Left ventricle myocardium inferior (tissue), 1 donor: ENCODE measurements around the gene CHSY1. TPM values are rescaled to one million over a fixed set of nuclear protein-coding genes. Genes with fewer than 3 reads are reported as not detected.

ENCODE experiments used
- DNase-seq: peaks from one replicate; pipeline ENCODE4 v3.0.0-alpha.2; 2020
- H3K27ac ChIP-seq: fragments of 200-600 bp; replicated peaks from 2 replicates; pipeline ENCODE4 v1.8.0; 2021
- H3K27me3 ChIP-seq: fragments of 200-600 bp; 2 replicates; pipeline ENCODE4 v1.8.0; 2021; ENCODE audit warnings: low read depth
- H3K36me3 ChIP-seq: fragments of 200-600 bp; 2 replicates; pipeline ENCODE4 v1.8.0; 2021
- H3K4me1 ChIP-seq: fragments of 200-600 bp; 2 replicates; pipeline ENCODE4 v1.8.0; 2021
- H3K4me3 ChIP-seq: fragments of 200-600 bp; 2 replicates; pipeline ENCODE4 v1.8.0; 2021; ENCODE audit warnings: mild to moderate bottlenecking, moderate library complexity
- H3K9me3 ChIP-seq: fragments of 200-600 bp; replicated peaks from 2 replicates; pipeline ENCODE4 v1.8.0; 2021
- intact Hi-C: fragments of 100-400 bp; cut with micrococcal nuclease; formaldehyde crosslinking; loops from one replicate; pipeline ENCODE4 v1.11.0; 2022
- total RNA-seq: library from RNA; stranded (reverse); fragmentation: NEBNext Ultra II Directional; extraction: Animal tissue kit (Norgen Biotek cat#: 25700); gene quantifications from one replicate; pipeline ENCODE4 v1.2.1, GENCODE V29; 2021
- TF ChIP-seq, protein P1 (sequence below): fragments of 200-600 bp; IDR thresholded peaks from 2 replicates; pipeline ENCODE4 v1.8.0; 2021; ENCODE audit warnings: antibody characterized with exemption, mild to moderate bottlenecking, borderline replicate concordance
- donor health status: DM: no; HTN: yes; CAD: no; lungs with severe emphysema.

The CHSY1 gene
- total RNA-seq, 1 donor from 2014 or later = 15.1 TPM

DNA sequence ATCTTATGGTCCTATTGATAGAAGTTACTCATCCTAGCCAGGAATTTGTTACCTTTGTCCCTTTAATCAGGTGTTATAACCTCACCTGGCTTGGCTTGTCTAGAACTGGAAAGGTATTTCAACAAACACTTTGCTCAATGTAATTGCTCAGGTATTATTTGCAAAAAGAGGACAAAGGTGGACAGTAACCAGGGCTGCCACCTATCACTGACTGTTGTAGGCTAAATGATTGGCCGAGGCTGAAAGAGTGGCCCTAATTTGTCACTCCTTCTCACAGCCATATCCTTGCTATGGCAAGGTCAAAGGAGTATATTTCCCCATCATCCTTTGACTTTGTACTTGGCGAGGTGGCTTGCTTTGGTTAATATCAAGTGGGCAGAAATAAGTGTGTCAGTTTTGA lies 28.2 kb upstream of the CHSY1 start:
- TF ChIP-seq, protein P1, sequence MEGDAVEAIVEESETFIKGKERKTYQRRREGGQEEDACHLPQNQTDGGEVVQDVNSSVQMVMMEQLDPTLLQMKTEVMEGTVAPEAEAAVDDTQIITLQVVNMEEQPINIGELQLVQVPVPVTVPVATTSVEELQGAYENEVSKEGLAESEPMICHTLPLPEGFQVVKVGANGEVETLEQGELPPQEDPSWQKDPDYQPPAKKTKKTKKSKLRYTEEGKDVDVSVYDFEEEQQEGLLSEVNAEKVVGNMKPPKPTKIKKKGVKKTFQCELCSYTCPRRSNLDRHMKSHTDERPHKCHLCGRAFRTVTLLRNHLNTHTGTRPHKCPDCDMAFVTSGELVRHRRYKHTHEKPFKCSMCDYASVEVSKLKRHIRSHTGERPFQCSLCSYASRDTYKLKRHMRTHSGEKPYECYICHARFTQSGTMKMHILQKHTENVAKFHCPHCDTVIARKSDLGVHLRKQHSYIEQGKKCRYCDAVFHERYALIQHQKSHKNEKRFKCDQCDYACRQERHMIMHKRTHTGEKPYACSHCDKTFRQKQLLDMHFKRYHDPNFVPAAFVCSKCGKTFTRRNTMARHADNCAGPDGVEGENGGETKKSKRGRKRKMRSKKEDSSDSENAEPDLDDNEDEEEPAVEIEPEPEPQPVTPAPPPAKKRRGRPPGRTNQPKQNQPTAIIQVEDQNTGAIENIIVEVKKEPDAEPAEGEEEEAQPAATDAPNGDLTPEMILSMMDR = no peak
- no peak overlapping the region for H3K27ac ChIP-seq
- no peak overlapping the region for H3K4me3 ChIP-seq
- DNase-seq = no peak
- peaks cover 63% of the 10 kb centered on the region for H3K36me3 ChIP-seq
- H3K4me1 ChIP-seq = peaks cover 27% of the 10 kb centered on the region
- no peaks in the 10 kb centered on the region for H3K9me3 ChIP-seq
- H3K27me3 ChIP-seq = no peaks in the 10 kb centered on the region
- intact Hi-C loops = no loop called here

DNA sequence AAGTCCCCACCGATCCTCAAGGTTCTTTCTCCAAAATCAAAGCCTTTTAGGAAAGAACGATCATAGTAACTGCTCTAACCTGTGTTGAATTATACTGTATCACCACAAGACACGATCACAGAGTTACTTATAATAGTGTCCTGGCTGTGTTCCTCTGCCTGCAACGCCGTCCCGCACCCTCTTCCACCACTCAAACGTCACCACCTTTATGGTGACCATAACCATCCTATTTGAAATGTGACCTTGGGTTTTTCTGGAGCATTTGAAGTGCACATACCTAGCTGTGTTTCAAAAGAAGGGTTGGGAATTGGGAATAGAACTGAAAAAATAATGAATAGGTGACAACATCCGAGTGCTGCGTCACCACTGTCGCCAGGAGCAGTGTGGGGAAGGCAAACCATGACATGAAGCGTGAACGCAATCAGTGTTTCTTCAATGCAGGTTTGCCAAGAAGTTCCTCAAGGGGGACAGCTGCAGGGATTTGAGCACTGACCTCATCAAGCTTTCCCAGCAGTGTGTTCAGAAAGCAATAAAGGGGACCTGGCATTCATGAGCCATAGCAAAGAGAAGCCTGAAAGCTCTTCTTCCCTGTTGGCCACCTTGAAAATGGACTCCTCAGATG lies 26.2 kb upstream of the CHSY1 start:
- no peaks in the 10 kb centered on the region for H3K27me3 ChIP-seq
- H3K36me3 ChIP-seq = peaks cover 63% of the 10 kb centered on the region
- H3K4me3 ChIP-seq = peak overlapping the region; percentile 90
- peak overlapping the region; percentile 94 for H3K27ac ChIP-seq
- H3K9me3 ChIP-seq = no peaks in the 10 kb centered on the region
- peaks cover 46% of the 10 kb centered on the region for H3K4me1 ChIP-seq
- no peak for DNase-seq
- intact Hi-C loops = no loop called here
- TF ChIP-seq, protein P1 = no peak

DNA sequence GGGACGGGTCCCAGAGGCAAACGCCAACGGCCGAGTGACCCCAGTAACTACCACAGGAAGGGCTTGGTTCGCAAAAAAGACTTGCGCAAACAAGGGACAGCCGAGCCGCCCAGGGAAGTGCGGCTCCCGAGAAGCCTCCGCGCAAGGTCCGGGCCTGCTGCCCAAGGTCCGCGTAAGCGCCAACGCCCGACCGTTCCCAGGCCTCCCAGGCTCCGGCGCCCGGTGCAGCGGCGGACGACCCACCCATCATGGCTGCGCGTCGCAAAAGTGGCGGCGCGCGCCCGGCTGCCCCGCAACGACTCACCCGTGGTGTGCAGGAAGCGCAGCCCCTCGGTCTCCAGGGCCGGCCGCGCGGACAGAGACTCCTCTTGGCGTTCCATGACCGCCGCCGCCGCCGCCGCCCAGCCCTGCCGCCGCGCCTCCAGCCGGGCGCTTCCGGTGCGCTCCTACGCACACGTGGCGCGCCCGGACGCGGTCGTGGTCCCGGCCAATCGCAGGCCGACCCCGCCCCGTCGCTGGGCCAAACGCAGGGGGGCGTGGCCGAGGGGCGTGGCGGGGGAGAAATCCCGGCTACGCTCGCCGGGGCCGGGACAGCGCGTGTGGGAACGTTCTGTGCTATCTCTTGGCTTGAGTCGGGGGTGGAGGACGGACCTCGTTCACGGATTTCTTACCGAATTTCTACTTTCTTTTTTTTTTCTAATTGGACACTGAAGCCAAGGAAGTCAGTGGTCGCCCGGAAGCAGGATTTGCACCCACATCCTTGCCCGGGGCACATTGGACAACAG lies 25.4 kb upstream of the CHSY1 start, which contains the start of gene SELENOS:
TSS of gene SELENOS (minus strand) at position 448 of the 785 bp plus-strand sequence. CDS start at position 380, 68 bp downstream.
- Histone ChIP-seq H3K4me3 (peak within 1 kb of the TSS; percentile 90), H3K4me1 (peaks cover 54% of the 10 kb centered on the region), H3K36me3 (peaks cover 63% of the 10 kb centered on the region), H3K27ac (peak within 1 kb of the TSS; percentile 94), H3K27me3 (no peaks in the 10 kb centered on the region), H3K9me3 (no peaks in the 10 kb centered on the region)
- intact Hi-C loops = no loop called here
- TF ChIP-seq, protein P1 = no peak
- DNase-seq = peak; percentile 94

DNA sequence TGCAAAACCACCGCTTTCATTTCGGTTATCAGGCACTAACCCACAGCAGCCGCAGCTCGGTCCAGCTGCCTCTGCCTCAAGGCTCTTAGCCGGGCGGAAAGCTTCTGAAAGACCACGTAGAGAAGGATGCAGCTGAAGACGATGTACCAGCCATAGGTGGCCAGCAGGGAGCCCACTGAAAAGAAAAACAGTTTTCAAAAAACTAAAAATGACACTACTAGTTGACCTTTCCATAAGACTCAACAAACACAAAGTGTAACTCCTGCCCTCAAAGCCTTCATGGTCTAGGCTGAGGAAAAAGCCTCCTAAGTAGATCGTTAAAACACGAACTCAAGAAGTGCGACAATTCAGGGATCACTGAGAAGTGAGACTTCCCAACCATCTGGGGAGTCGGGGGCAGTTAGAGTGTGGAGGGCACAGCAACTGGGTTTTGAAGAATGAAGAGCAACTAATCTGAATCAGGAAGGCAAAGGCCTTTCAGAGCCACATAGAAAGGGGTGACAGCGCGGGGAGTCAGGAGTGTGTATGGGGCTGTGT lies 24.7 kb upstream of the CHSY1 start:
- Histone ChIP-seq H3K27me3 (no peaks in the 10 kb centered on the region), H3K36me3 (peaks cover 63% of the 10 kb centered on the region), H3K9me3 (no peaks in the 10 kb centered on the region), H3K27ac (peak overlapping the region; percentile 94), H3K4me3 (peak overlapping the region; percentile 90), H3K4me1 (peaks cover 54% of the 10 kb centered on the region)
- DNase-seq = no peak
- intact Hi-C loops = no loop called here
- TF ChIP-seq, protein P1 = peak; percentile 24

DNA sequence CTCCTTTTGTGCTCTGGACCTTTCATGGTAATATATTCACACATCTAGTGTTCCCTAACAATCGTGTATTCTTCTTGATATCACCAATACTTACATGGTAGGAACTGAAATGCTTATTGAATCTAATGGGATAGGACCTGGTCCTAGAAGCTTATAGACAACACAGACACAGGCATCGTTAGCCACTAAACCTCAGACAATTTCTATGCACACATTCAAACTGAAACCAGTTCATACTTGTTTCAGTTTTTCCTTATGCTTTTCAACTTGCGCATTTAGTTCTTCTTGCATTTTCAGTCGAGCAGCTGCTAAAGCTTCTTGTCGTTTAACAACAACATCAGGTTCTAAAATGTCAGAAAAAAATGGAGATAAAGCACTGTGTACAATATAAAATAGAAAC lies 23.2 kb upstream of the CHSY1 start:
- TF ChIP-seq, protein P1 = no peak
- H3K27ac ChIP-seq = no peak overlapping the region
- DNase-seq = no peak
- no peaks in the 10 kb centered on the region for H3K27me3 ChIP-seq
- H3K4me1 ChIP-seq = peaks cover 54% of the 10 kb centered on the region
- H3K9me3 ChIP-seq = no peaks in the 10 kb centered on the region
- peaks cover 62% of the 10 kb centered on the region for H3K36me3 ChIP-seq
- intact Hi-C loops = no loop called here
- no peak overlapping the region for H3K4me3 ChIP-seq
